Karpas-422 (cell line): Measurements from ENCODE around the gene GHR. TPM values are rescaled to one million over a fixed set of nuclear protein-coding genes. Genes with fewer than 3 reads are reported as not detected.
"Not testable (repeated sequence)": the region's sequence is repeated elsewhere in the genome, so short reads cannot be mapped to it uniquely, and the experiment has no call there.

Experiments used
- DNase-seq: peaks from one replicate; pipeline ENCODE4 v3.0.0-alpha.2; 2015
- H2AFZ ChIP-seq: fragments of 200-600 bp; sonication (generic); 2 replicates; pipeline ENCODE4 v1.6.1; 2014; ENCODE audit warnings: antibody characterized with exemption, low read length, mixed read lengths
- H3K27ac ChIP-seq: fragments of 200-600 bp; sonication (generic); 2 replicates; pipeline ENCODE4 v1.5.1; 2014; ENCODE audit warnings: mild to moderate bottlenecking, low read length, moderate library complexity
- H3K27me3 ChIP-seq: fragments of 200-600 bp; sonication (generic); 2 replicates; pipeline ENCODE4 v1.6.1; 2014; ENCODE audit warnings: low read length, mixed read lengths
- H3K36me3 ChIP-seq: fragments of 200-600 bp; sonication (generic); 2 replicates; pipeline ENCODE4 v1.6.1; 2014; ENCODE audit warnings: low read length, mixed read lengths; ENCODE audit not compliant: insufficient read depth
- H3K4me1 ChIP-seq: fragments of 200-600 bp; sonication (generic); 2 replicates; pipeline ENCODE4 v1.6.1; 2014; ENCODE audit warnings: mild to moderate bottlenecking, low read length, mixed read lengths
- H3K4me2 ChIP-seq: fragments of 200-600 bp; sonication (generic); 2 replicates; pipeline ENCODE4 v1.6.1; 2014; ENCODE audit warnings: low read length, low read depth, mild to moderate bottlenecking; ENCODE audit not compliant: poor library complexity, severe bottlenecking
- H3K4me3 ChIP-seq: fragments of 200-600 bp; sonication (generic); 2 replicates; pipeline ENCODE4 v1.5.1; 2014; ENCODE audit warnings: mild to moderate bottlenecking, antibody characterized with exemption, low read length, mixed read lengths
- H3K79me2 ChIP-seq: fragments of 200-600 bp; sonication (generic); 2 replicates; pipeline ENCODE4 v1.6.1; 2014; ENCODE audit warnings: mild to moderate bottlenecking, low read length, mixed read lengths
- H3K9ac ChIP-seq: fragments of 200-600 bp; sonication (generic); 2 replicates; pipeline ENCODE4 v1.6.0; 2014; ENCODE audit warnings: low read length
- H3K9me2 ChIP-seq: fragments of 200-600 bp; sonication (generic), shearing (Covaris generic); replicated peaks from 2 replicates; pipeline ENCODE4 v1.6.0; 2014; ENCODE audit warnings: mild to moderate bottlenecking, low read length, moderate library complexity; ENCODE audit not compliant: insufficient read depth
- H3K9me3 ChIP-seq: fragments of 300-700, 200-600 bp; sonication (generic); 2 replicates; pipeline ENCODE4 v1.6.1; 2014; ENCODE audit warnings: low read length, mixed read lengths
- H4K20me1 ChIP-seq: fragments of 200-600 bp; sonication (generic); 2 replicates; pipeline ENCODE4 v1.6.1; 2014; ENCODE audit warnings: mild to moderate bottlenecking, antibody characterized with exemption, low read length, low read depth; ENCODE audit not compliant: insufficient read depth
- total RNA-seq: library from RNA; depleted of rRNA; stranded (reverse); fragments of >200 nt; shearing (Covaris generic); gene quantifications from 2 replicates; pipeline ENCODE4 v1.2.3, GENCODE V29; 2014; ENCODE audit warnings: low replicate concordance

GHR gene
- total RNA-seq, 1 experiment from 2014 or later: not detected

- no peaks in the 10 kb centered on the region for H3K36me3 ChIP-seq
- no peaks in the 10 kb centered on the region for H3K4me1 ChIP-seq
- no peaks in the 10 kb centered on the region for H3K79me2 ChIP-seq
- H3K27ac ChIP-seq: no peak overlapping the region
- H3K9me3 ChIP-seq: no peaks in the 10 kb centered on the region
- H3K9me2 ChIP-seq: no peaks in the 10 kb centered on the region
- no peak overlapping the region for H3K4me3 ChIP-seq
- H3K27me3 ChIP-seq: 0 out of 2 replicates have a peak, but pooled peaks cover 2% of the 10 kb centered on the region
- no peak overlapping the region for H2AFZ ChIP-seq
- no peak for DNase-seq
- H3K9ac ChIP-seq: no peak overlapping the region
- no peaks in the 10 kb centered on the region for H4K20me1 ChIP-seq
- H3K4me2 ChIP-seq: no peak overlapping the region
Measured at GRCh38 chr5:42569953-42570548, 146.8 kb downstream of the GHR start.

GRCh38 chr5:42570966-42571960, 148.0 kb downstream of the GHR start:
- H3K4me3 ChIP-seq: no peak overlapping the region
- H3K27ac ChIP-seq: no peak overlapping the region
- no peaks in the 10 kb centered on the region for H3K9me2 ChIP-seq
- no peak overlapping the region for H3K4me2 ChIP-seq
- no peaks in the 10 kb centered on the region for H3K4me1 ChIP-seq
- no peaks in the 10 kb centered on the region for H3K9me3 ChIP-seq
- H3K27me3 ChIP-seq: 0 out of 2 replicates have a peak, but pooled peaks cover 2% of the 10 kb centered on the region
- H2AFZ ChIP-seq: no peak overlapping the region
- H4K20me1 ChIP-seq: no peaks in the 10 kb centered on the region
- DNase-seq: no peak
- no peak overlapping the region for H3K9ac ChIP-seq
- H3K79me2 ChIP-seq: no peaks in the 10 kb centered on the region
- no peaks in the 10 kb centered on the region for H3K36me3 ChIP-seq

DNA sequence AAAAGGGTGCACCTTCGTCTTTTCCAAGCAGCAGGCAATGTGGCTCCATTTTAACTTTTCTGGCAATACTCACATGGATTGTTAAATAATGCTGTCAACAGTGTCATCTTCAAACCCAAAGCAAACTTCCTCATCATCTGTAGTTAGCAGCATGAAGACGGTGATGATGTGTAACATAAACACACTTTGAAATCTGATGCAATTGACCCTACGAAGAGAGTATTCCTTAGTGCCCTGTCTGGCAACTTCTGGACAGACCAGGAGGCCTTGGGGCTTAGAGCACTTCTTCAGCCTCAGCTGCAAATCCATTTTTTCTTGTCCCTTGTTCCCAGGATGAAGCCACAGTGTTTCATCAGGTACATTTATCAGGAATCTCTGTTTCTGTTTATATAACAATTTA, 149.1 kb downstream of the GHR start:
- H3K9ac ChIP-seq: no peak overlapping the region
- H4K20me1 ChIP-seq: no peaks in the 10 kb centered on the region
- no peaks in the 10 kb centered on the region for H3K36me3 ChIP-seq
- no peak overlapping the region for H3K27ac ChIP-seq
- DNase-seq: no peak
- H3K27me3 ChIP-seq: 0 out of 2 replicates have a peak, but pooled peaks cover 2% of the 10 kb centered on the region
- H3K4me1 ChIP-seq: no peaks in the 10 kb centered on the region
- H3K9me3 ChIP-seq: no peaks in the 10 kb centered on the region
- H3K79me2 ChIP-seq: no peaks in the 10 kb centered on the region
- no peak overlapping the region for H3K4me3 ChIP-seq
- H2AFZ ChIP-seq: no peak overlapping the region
- H3K9me2 ChIP-seq: no peaks in the 10 kb centered on the region
- no peak overlapping the region for H3K4me2 ChIP-seq

GRCh38 chr5:42573386-42573785, 150.1 kb downstream of the GHR start:
- no peak overlapping the region for H3K4me3 ChIP-seq
- H4K20me1 ChIP-seq: no peaks in the 10 kb centered on the region
- no peaks in the 10 kb centered on the region for H3K9me2 ChIP-seq
- no peaks in the 10 kb centered on the region for H3K4me1 ChIP-seq
- H3K9me3 ChIP-seq: no peaks in the 10 kb centered on the region
- 0 out of 2 replicates have a peak, but pooled peaks cover 2% of the 10 kb centered on the region for H3K27me3 ChIP-seq
- H3K79me2 ChIP-seq: no peaks in the 10 kb centered on the region
- H3K27ac ChIP-seq: no peak overlapping the region
- H3K36me3 ChIP-seq: no peaks in the 10 kb centered on the region
- no peak overlapping the region for H2AFZ ChIP-seq
- no peak overlapping the region for H3K4me2 ChIP-seq
- H3K9ac ChIP-seq: no peak overlapping the region
- DNase-seq: no peak

DNA sequence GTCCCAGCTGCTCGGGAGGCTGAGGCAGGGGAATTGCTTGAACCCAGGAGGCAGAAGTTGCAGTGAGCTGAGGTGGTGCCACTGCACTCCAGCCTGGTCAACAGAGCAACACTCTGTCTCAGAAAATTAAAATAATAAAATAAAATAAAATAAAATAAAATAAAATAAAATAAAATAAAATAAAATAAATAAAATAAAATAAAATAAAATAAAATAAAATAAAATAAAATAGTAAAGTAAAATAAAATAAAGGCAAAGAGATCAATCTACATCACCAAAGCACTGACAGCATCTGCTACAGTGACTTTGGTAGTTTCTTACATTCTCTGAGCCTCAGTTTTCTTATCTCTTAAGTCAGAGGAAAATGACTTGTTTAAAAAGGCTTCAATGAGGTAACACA, 152.7 kb downstream of the GHR start:
- not testable (repeated sequence) for H3K4me1 ChIP-seq, H3K9ac ChIP-seq, H3K4me2 ChIP-seq, H3K9me3 ChIP-seq, H3K79me2 ChIP-seq, H3K27ac ChIP-seq, DNase-seq, H4K20me1 ChIP-seq, H2AFZ ChIP-seq, H3K27me3 ChIP-seq, H3K36me3 ChIP-seq, H3K4me3 ChIP-seq, H3K9me2 ChIP-seq

DNA sequence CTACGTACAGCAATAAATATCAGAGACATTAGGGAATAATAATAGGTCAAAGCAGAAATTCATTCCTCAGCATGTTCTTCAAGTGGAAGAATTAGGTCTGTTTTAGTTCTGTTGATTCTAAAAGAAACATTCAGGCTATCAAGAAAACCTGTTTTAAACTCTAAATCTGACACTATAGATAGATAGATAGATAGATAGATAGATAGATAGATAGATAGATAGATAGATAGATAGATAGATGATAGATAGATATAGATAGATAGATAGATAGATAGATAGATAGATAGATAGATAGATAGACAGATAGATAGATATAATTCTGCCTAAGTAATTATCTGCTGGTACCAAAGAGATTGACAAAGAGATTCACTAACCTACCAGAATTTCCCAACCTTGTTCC, 155.7 kb downstream of the GHR start:
- not testable (repeated sequence) for H3K9ac ChIP-seq, H3K9me2 ChIP-seq, H3K79me2 ChIP-seq

DNA sequence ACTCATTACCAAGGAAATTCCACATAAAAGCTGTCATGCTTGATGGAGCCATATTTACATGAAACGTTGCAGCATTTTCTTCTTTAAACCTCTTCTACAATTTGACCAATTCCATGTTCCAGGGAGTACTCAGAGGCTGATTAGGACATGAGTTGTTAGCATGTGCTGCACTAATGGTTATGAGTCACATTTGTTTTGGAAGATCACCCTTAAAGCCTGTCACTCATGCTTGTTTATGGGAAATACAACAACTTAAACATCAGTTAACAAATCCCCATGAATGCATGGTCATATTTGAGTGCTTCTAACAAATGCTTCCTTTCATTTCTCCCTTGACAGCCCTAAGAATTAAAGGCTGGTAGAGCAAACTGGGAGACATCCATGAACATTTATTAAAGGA, 156.1 kb downstream of the GHR start:
- no peaks in the 10 kb centered on the region for H3K9me2 ChIP-seq
- no peak overlapping the region for H3K27ac ChIP-seq
- H3K9ac ChIP-seq: no peak overlapping the region
- no peak for DNase-seq
- H4K20me1 ChIP-seq: no peaks in the 10 kb centered on the region
- H3K4me2 ChIP-seq: no peak overlapping the region
- no peaks in the 10 kb centered on the region for H3K9me3 ChIP-seq
- H3K79me2 ChIP-seq: no peaks in the 10 kb centered on the region
- no peak overlapping the region for H3K4me3 ChIP-seq
- no peak overlapping the region for H2AFZ ChIP-seq
- H3K36me3 ChIP-seq: no peaks in the 10 kb centered on the region
- H3K4me1 ChIP-seq: no peaks in the 10 kb centered on the region
- no peaks in the 10 kb centered on the region for H3K27me3 ChIP-seq

More for the DNA sequence above, 155.7 kb downstream of the GHR start:
- H3K4me2 ChIP-seq, H2AFZ ChIP-seq, DNase-seq, H3K4me3 ChIP-seq, H3K36me3 ChIP-seq, H3K27ac ChIP-seq, H4K20me1 ChIP-seq, H3K27me3 ChIP-seq, H3K9me3 ChIP-seq, H3K4me1 ChIP-seq: not testable (repeated sequence)

GRCh38 chr5:42581845-42582244, 158.6 kb downstream of the GHR start:
- DNase-seq: no peak
- H3K9ac ChIP-seq: no peak overlapping the region
- no peaks in the 10 kb centered on the region for H3K4me1 ChIP-seq
- no peak overlapping the region for H3K27ac ChIP-seq
- no peak overlapping the region for H3K4me3 ChIP-seq
- H3K9me3 ChIP-seq: no peaks in the 10 kb centered on the region
- H3K4me2 ChIP-seq: no peak overlapping the region
- H4K20me1 ChIP-seq: no peaks in the 10 kb centered on the region
- H3K27me3 ChIP-seq: no peaks in the 10 kb centered on the region
- H2AFZ ChIP-seq: no peak overlapping the region
- H3K79me2 ChIP-seq: no peaks in the 10 kb centered on the region
- no peaks in the 10 kb centered on the region for H3K9me2 ChIP-seq
- no peaks in the 10 kb centered on the region for H3K36me3 ChIP-seq
